SU-DHL-6 (cell line): ENCODE measurements around the gene SPG21.

Source experiments
- H2AFZ ChIP-seq: fragments of 200-600 bp; sonication (generic); 2 replicates; pipeline ENCODE4 v1.6.1; 2014; ENCODE audit warnings: low read depth, mild to moderate bottlenecking, moderate library complexity, mixed read lengths, antibody characterized with exemption, low read length; ENCODE audit not compliant: severe bottlenecking
- H3F3A ChIP-seq: fragments of 200-600 bp; shearing (Covaris generic); 2 replicates; pipeline ENCODE4 v1.6.0; 2016; ENCODE audit warnings: antibody characterized with exemption, mild to moderate bottlenecking; ENCODE audit not compliant: insufficient read depth
- H3K27ac ChIP-seq: fragments of 200-600 bp; sonication (generic); 2 replicates; pipeline ENCODE4 v1.5.1; 2016; ENCODE audit warnings: low read depth, mild to moderate bottlenecking, low read length, moderate library complexity, mixed read lengths
- H3K27me3 ChIP-seq: fragments of 200-600 bp; sonication (generic), shearing (Covaris generic); 2 replicates; pipeline ENCODE4 v1.6.0; 2014; ENCODE audit warnings: mild to moderate bottlenecking, low read length
- H3K36me3 ChIP-seq: fragments of 200-600 bp; sonication (generic); 2 replicates; pipeline ENCODE4 v1.6.1; 2014; ENCODE audit warnings: mild to moderate bottlenecking, low read length, mixed read lengths
- H3K4me2 ChIP-seq: fragments of 300-600, 200-600 bp; shearing (Covaris generic), sonication (generic); 2 replicates; pipeline ENCODE4 v1.6.0; 2014; ENCODE audit warnings: low read length, low read depth, mild to moderate bottlenecking; ENCODE audit not compliant: poor library complexity, severe bottlenecking
- H3K4me3 ChIP-seq: fragments of 200-600 bp; sonication (generic); 2 replicates; pipeline ENCODE4 v1.5.1; 2014; ENCODE audit warnings: antibody characterized with exemption, low read length, mild to moderate bottlenecking, mixed read lengths; ENCODE audit not compliant: insufficient read depth, poor library complexity, severe bottlenecking
- H3K79me2 ChIP-seq: fragments of 200-600 bp; sonication (generic); 2 replicates; pipeline ENCODE4 v1.6.1; 2014; ENCODE audit warnings: mild to moderate bottlenecking, low read length, moderate library complexity; ENCODE audit not compliant: insufficient read depth
- H3K9ac ChIP-seq: fragments of 200-600 bp; sonication (generic); 2 replicates; pipeline ENCODE4 v1.7.0; 2014; ENCODE audit warnings: mild to moderate bottlenecking, low read length
- H3K9me2 ChIP-seq: fragments of 200-600 bp; sonication (generic); replicated peaks from 2 replicates; pipeline ENCODE4 v1.6.1; 2014; ENCODE audit warnings: low read length; ENCODE audit not compliant: insufficient read depth
- H3K9me3 ChIP-seq: fragments of 200-600 bp; sonication (generic); 2 replicates; pipeline ENCODE4 v1.6.1; 2014; ENCODE audit warnings: low read length, mixed read lengths; ENCODE audit not compliant: insufficient read depth
- H4K20me1 ChIP-seq: fragments of 200-600 bp; sonication (generic); 2 replicates; pipeline ENCODE4 v1.6.1; 2014; ENCODE audit warnings: low read depth, mild to moderate bottlenecking, antibody characterized with exemption, low read length, moderate library complexity, mixed read lengths
- EZH2phosphoT487 ChIP-seq: fragments of 200-600 bp; sonication (generic), shearing (Covaris generic); conservative IDR thresholded peaks from 2 replicates; pipeline ENCODE4 v1.6.1; 2018; ENCODE audit warnings: mild to moderate bottlenecking, antibody characterized with exemption, low read length, moderate library complexity, mixed read lengths
- TF ChIP-seq, protein P1 (sequence below): fragments of 200-600 bp; sonication (generic); IDR thresholded peaks from one replicate; pipeline ENCODE4 v1.5.1; 2017; ENCODE audit warnings: antibody characterized with exemption, mild to moderate bottlenecking, low read length, moderate library complexity; ENCODE audit not compliant: insufficient read depth, poor library complexity, severe bottlenecking

SPG21 gene

DNA sequence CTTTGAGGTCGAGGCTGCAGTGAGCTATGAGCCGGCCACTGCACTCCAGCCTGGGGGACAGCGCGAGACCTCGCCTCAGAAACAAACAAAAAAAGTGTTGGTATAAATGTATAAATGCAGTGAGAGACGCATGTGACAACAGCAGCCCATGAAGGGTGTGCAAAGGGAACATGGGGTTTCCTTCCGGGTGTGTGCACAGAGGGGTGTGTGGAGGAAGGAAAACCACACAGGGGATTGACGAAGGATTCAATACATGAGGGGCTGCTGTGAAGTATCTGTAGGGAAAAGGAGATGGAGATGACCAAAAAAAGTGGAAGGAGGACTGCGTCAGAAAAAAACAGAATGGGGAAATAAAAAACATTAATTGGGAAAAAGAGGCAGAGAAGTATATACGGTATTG, 38.6 kb upstream of the SPG21 start:
- Histone ChIP-seq H3K36me3 (no peaks in the 10 kb centered on the region), H3K27me3 (no peaks in the 10 kb centered on the region), H3K9me2 (no peaks in the 10 kb centered on the region), H3K4me2 (peak overlapping the region; percentile 98), H3F3A (peaks cover 3% of the 10 kb centered on the region; the same call in 1 of the 2 replicates), H3K79me2 (peaks cover 18% of the 10 kb centered on the region), H2AFZ (no peak overlapping the region), H3K9ac (peak overlapping the region; percentile 77), H3K4me3 (peak overlapping the region; percentile 89), H4K20me1 (no peaks in the 10 kb centered on the region), H3K27ac (no peak overlapping the region), H3K9me3 (no peaks in the 10 kb centered on the region)
- no peak for TF ChIP-seq EZH2phosphoT487
- TF ChIP-seq, protein P1, sequence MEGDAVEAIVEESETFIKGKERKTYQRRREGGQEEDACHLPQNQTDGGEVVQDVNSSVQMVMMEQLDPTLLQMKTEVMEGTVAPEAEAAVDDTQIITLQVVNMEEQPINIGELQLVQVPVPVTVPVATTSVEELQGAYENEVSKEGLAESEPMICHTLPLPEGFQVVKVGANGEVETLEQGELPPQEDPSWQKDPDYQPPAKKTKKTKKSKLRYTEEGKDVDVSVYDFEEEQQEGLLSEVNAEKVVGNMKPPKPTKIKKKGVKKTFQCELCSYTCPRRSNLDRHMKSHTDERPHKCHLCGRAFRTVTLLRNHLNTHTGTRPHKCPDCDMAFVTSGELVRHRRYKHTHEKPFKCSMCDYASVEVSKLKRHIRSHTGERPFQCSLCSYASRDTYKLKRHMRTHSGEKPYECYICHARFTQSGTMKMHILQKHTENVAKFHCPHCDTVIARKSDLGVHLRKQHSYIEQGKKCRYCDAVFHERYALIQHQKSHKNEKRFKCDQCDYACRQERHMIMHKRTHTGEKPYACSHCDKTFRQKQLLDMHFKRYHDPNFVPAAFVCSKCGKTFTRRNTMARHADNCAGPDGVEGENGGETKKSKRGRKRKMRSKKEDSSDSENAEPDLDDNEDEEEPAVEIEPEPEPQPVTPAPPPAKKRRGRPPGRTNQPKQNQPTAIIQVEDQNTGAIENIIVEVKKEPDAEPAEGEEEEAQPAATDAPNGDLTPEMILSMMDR, result no peak

DNA sequence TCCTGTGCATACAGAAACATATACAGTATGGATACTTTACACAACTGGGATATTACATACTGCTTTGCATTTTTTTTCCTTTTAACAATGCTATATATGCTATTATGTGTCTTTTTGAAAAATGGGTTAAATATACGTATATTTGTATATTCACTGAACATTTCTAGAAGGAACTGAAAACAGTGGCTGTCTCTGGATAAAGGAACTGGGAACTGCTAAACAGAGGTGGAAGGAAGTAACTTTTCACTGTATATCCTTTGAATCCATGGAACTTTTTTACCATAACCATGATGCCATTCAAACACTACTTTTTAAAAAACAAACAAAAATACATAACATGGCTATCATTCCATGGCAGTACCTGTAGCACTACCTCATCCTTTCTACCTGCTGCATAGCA, 37.9 kb upstream of the SPG21 start:
- Histone ChIP-seq H3K79me2 (peaks cover 18% of the 10 kb centered on the region), H3K9me3 (no peaks in the 10 kb centered on the region), H3K9ac (0 out of 2 replicates have a peak overlapping the region, but pooled peaks have one; percentile 77), H3K27me3 (no peaks in the 10 kb centered on the region), H3F3A (peaks cover 3% of the 10 kb centered on the region; the same call in 1 of the 2 replicates), H3K4me2 (peak overlapping the region; percentile 98), H3K27ac (no peak overlapping the region), H2AFZ (no peak overlapping the region), H4K20me1 (no peaks in the 10 kb centered on the region), H3K4me3 (no peak overlapping the region), H3K9me2 (no peaks in the 10 kb centered on the region), H3K36me3 (no peaks in the 10 kb centered on the region)
- TF ChIP-seq EZH2phosphoT487, result no peak

DNA sequence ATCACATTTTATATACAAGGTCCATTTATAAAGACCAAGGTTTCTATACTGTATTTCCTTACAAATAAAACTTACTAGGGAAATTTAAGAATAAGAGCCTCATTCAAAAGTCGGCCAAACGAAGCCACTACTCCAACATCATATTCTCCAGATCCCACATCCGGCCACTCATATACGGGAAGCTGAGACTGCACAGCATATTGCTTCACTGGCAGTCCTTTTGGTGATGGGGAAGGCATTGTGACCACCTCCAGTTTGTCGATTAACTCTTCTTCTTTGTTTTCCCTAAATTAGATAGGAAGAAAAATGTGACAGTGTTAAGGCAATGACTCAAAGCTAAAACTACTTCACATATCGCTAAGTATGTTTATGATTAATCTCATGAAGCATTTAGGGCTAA, 37.0 kb upstream of the SPG21 start:
- H3K9me2 ChIP-seq, result no peaks in the 10 kb centered on the region
- H3K4me2 ChIP-seq, result no peak overlapping the region
- no peak overlapping the region for H3K27ac ChIP-seq
- TF ChIP-seq, protein P1, result no peak
- TF ChIP-seq EZH2phosphoT487, result no peak
- H3K9me3 ChIP-seq, result no peaks in the 10 kb centered on the region
- no peaks in the 10 kb centered on the region for H3K27me3 ChIP-seq
- H3K36me3 ChIP-seq, result no peaks in the 10 kb centered on the region; the same call in 1 of the 2 replicates
- no peak overlapping the region for H3K4me3 ChIP-seq
- peaks cover 18% of the 10 kb centered on the region for H3K79me2 ChIP-seq
- no peaks in the 10 kb centered on the region for H4K20me1 ChIP-seq
- H2AFZ ChIP-seq, result no peak overlapping the region
- H3K9ac ChIP-seq, result no peak overlapping the region
- peaks cover 3% of the 10 kb centered on the region; the same call in 1 of the 2 replicates for H3F3A ChIP-seq

DNA sequence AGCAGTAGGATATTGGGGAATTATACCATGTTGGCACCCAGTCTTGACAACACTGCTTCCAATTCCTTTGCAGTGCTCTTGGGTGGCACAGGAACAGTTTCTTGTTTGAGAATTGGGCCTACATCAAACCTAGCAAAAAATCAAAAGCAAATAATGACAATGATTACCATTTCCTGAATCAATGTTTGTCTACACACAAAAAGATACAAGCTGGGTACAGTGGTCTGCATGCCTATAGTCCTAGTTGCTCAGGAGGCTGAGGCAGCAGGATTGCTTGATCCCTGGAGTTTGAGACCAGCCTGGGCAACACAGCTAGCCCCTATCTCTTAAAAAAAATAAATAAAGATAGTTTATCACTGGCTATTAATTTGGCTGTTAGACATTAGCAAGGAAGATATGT, 31.8 kb upstream of the SPG21 start:
- no peak for TF ChIP-seq EZH2phosphoT487
- TF ChIP-seq, protein P1, result no peak
- Histone ChIP-seq H3K36me3 (peaks cover 33% of the 10 kb centered on the region; the same call in 1 of the 2 replicates), H3K27ac (no peak overlapping the region), H3F3A (no peaks in the 10 kb centered on the region), H4K20me1 (no peaks in the 10 kb centered on the region), H3K4me3 (no peak overlapping the region), H3K4me2 (no peak overlapping the region), H3K9me3 (no peaks in the 10 kb centered on the region), H3K9me2 (no peaks in the 10 kb centered on the region), H3K9ac (no peak overlapping the region), H3K79me2 (no peaks in the 10 kb centered on the region), H2AFZ (no peak overlapping the region), H3K27me3 (no peaks in the 10 kb centered on the region)
